ENCODE data around the gene YPEL5.
"Not testable (repeated sequence)": the region's sequence is repeated elsewhere in the genome, so short reads cannot be mapped to it uniquely, and the experiment has no call there.

YPEL5 gene

GRCh38 chr2:30136764-30137444, 9.9 kb upstream of the YPEL5 start:
- TF ChIP-seq, protein P1, sequence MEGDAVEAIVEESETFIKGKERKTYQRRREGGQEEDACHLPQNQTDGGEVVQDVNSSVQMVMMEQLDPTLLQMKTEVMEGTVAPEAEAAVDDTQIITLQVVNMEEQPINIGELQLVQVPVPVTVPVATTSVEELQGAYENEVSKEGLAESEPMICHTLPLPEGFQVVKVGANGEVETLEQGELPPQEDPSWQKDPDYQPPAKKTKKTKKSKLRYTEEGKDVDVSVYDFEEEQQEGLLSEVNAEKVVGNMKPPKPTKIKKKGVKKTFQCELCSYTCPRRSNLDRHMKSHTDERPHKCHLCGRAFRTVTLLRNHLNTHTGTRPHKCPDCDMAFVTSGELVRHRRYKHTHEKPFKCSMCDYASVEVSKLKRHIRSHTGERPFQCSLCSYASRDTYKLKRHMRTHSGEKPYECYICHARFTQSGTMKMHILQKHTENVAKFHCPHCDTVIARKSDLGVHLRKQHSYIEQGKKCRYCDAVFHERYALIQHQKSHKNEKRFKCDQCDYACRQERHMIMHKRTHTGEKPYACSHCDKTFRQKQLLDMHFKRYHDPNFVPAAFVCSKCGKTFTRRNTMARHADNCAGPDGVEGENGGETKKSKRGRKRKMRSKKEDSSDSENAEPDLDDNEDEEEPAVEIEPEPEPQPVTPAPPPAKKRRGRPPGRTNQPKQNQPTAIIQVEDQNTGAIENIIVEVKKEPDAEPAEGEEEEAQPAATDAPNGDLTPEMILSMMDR (IDR thresholded peaks at IDR 0.05; ENCODE audit: low read depth, low read length), result no peak
- no peak overlapping the region for H3K4me3 ChIP-seq (replicated peaks in 1 of 2; ENCODE audit: low read depth in 2 of 2, low read length in 2 of 2)
- peak in 1 of 2 donors; percentile 12 for DNase-seq (ENCODE audit: low read depth in 2 of 2)

DNA sequence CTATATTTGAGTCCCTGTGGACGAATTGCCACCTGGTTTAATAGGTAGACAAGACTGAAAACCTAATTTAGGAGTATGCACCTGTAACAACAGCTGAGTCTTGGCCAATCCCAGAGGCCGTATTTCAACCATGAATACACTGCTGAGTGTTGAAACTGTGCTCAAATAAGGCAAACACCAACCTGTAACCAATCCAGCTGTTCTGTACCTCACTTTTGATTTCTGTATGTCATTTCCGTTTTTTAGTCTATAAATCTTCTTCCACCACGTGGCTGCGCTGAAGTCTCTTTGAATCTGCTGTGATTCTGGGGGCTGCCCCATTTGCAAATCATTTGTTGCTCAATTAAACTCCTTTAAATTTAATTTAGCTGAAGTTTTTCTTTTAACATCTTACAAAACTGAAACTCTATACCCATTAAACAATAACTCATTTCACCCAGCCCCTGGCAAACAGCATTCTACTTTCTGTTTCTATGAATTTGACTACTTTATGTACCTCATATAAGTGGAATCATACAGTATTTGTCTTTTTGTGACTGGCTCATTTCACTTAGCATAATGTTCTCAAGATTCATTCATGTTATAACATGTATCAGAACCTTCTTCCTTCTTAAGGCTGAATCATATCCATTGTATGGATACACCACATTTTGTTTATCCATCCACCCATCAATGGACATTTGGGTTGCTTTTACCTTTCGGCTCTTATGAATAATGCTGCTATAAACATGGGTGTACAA, 7.5 kb upstream of the YPEL5 start:
- no peak for DNase-seq (ENCODE audit: low read depth in 2 of 2)
- H3K4me3 ChIP-seq (replicated peaks in 1 of 2; ENCODE audit: low read depth in 2 of 2, low read length in 2 of 2), result no peak overlapping the region
- TF ChIP-seq, protein P1 (IDR thresholded peaks at IDR 0.05; ENCODE audit: low read depth, low read length), result no peak

- DNase-seq (ENCODE audit: low read depth in 2 of 2), result no peak
- H3K4me3 ChIP-seq (replicated peaks in 1 of 2; ENCODE audit: low read depth in 2 of 2, low read length in 2 of 2), result no peak overlapping the region
- TF ChIP-seq, protein P1 (IDR thresholded peaks at IDR 0.05; ENCODE audit: low read depth, low read length), result no peak
Observed at GRCh38 chr2:30141136-30141535, 5.7 kb upstream of the YPEL5 start.

GRCh38 chr2:30144260-30144659, 2.5 kb upstream of the YPEL5 start:
- no peak for DNase-seq (ENCODE audit: low read depth in 2 of 2)
- TF ChIP-seq, protein P1 (IDR thresholded peaks at IDR 0.05; ENCODE audit: low read depth, low read length), result no peak
- no peak overlapping the region for H3K4me3 ChIP-seq (replicated peaks in 1 of 2; ENCODE audit: low read depth in 2 of 2, low read length in 2 of 2)

- not testable (repeated sequence) for DNase-seq (ENCODE audit: low read depth in 2 of 2)
Observed at GRCh38 chr2:30144951-30145350, 1.9 kb upstream of the YPEL5 start.

GRCh38 chr2:30145826-30146336, 926 bp upstream of the YPEL5 start:
- peak in 1 of 2 donors; percentile 11 for DNase-seq (ENCODE audit: low read depth in 2 of 2)
- H3K4me3 ChIP-seq (replicated peaks in 1 of 2; ENCODE audit: low read depth in 2 of 2, low read length in 2 of 2), result peak overlapping the region; percentile 48 to 51
- TF ChIP-seq, protein P1 (IDR thresholded peaks at IDR 0.05; ENCODE audit: low read depth, low read length), result no peak

More at GRCh38 chr2:30144951-30145350, 1.9 kb upstream of the YPEL5 start:
- H3K4me3 ChIP-seq (replicated peaks in 1 of 2; ENCODE audit: low read depth in 2 of 2, low read length in 2 of 2), result not testable (repeated sequence)

- peak overlapping the region; percentile 73 to 80 for H3K4me3 ChIP-seq (replicated peaks in 1 of 2; ENCODE audit: low read depth in 2 of 2, low read length in 2 of 2)
- TF ChIP-seq, protein P1 (IDR thresholded peaks at IDR 0.05; ENCODE audit: low read depth, low read length), result no peak
- DNase-seq (ENCODE audit: low read depth in 2 of 2), result no peak
Observed at GRCh38 chr2:30147196-30147714, 448 bp downstream of the YPEL5 start.

Measured in cardiac fibroblast (primary cell).